Right lobe of liver (tissue), 4 donors: ENCODE results near the gene CCDC50.

ENCODE experiments used
- CTCF ChIP-seq, 4 donors: fragments of 200-600 bp in 3 of 4; fragments of 450-650 bp in 1 of 4; IDR thresholded peaks; one replicate each; pipeline versions ENCODE4 v1.5.1 to v1.8.0; 2016 to 2022; ENCODE audit warnings: antibody characterized with exemption in 4 of 4, mild to moderate bottlenecking in 2 of 4
- POLR2A ChIP-seq: fragments of 450-650 bp; IDR thresholded peaks from one replicate; pipeline ENCODE4 v1.6.1; 2017; ENCODE audit warnings: antibody characterized with exemption, mild to moderate bottlenecking
- donor health status: DM: no; HTN: no; CAD: no.
- donor health status: DM: no; HTN: no; CAD: no.
- donor health status: DM: no; HTN: yes; CAD: no.

GRCh38 chr3:191302451-191302850, 26.7 kb upstream of the CCDC50 start:
- TF ChIP-seq CTCF (IDR thresholded peaks at IDR 0.05) (no peak), POLR2A (no peak)
